GM21423 (cell line): Measurements from ENCODE around the gene SIGLEC9.
"Not testable (repeated sequence)": the region's sequence is repeated elsewhere in the genome, so short reads cannot be mapped to it uniquely, and the experiment has no call there.

ENCODE experiments used
- ATAC-seq: cut with Tn5 transposase; IDR thresholded peaks from one replicate; pipeline ENCODE4 v1.9.1; 2021; ENCODE audit warnings: mild to moderate bottlenecking, moderate library complexity; ENCODE audit not compliant: unreplicated experiment

SIGLEC9 gene

GRCh38 chr19:51142809-51143475, 18.2 kb downstream of the SIGLEC9 start:
- not testable (repeated sequence) for ATAC-seq

DNA sequence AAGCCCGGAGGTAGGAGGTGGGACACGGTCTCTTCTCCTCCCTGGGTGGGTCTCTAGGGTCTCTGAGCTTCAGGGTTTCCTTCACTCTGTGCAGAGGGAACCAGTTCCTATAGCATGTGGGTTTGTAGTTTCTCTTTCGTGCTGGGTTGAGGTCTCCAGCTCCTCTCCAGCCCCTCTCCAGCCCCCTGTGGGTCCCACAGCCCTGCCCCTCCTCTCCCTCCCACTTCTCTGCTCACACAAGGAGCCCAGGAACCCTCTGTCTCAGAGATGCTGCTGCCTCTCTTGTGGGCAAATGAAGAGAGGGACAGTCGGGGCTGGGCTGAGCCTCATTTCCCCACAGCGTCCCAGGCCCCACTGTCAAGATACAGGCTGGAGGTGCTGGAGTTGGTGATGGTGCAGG, 18.8 kb downstream of the SIGLEC9 start:
- ATAC-seq, result no peak

GRCh38 chr19:51144482-51145045, 19.9 kb downstream of the SIGLEC9 start:
- no peak for ATAC-seq

DNA sequence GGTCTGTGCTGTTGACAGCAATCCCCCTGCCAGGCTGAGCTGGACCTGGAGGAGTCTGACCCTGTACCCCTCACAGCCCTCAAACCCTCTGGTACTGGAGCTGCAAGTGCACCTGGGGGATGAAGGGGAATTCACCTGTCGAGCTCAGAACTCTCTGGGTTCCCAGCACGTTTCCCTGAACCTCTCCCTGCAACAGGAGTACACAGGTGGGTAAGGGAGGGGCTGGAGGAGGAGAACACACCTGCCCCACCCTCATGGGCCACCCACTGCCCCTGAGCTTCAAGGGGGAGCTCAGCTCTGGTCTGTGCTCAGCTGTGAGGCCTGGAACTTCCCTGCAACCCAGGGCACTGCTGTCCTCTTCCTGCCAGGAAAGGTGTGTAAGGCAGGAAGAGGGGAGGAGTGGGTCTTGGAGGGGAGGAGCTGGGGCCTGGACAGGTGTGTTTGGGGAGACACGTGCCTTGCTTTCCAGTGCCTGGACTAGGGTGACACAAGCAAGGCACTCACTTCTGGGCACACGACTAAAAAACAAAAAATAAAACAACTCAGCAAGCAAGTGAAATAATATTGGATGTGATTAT, 21.3 kb downstream of the SIGLEC9 start:
- no peak for ATAC-seq

- no peak for ATAC-seq
Measured at GRCh38 chr19:51146751-51147150, 22.0 kb downstream of the SIGLEC9 start.

GRCh38 chr19:51147663-51148062, 23.0 kb downstream of the SIGLEC9 start:
- no peak for ATAC-seq

DNA sequence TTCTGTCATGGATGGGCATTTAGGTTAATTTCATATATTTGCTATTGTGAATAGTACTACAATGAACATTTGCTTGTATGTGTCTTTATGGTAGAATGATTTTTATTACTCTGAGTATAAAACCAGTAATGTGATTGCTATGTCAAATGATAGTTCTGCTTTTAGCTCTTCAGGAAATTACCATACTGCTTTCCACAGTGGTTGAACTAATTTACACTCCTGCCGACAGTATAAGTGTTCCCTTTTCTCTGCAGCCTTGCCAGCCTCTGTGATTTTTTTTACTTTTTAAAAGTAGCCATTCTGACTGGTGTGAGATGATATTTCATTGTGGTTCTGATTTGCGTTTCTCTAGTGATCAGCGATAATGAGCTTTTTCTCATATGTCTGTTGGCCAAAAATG, 23.9 kb downstream of the SIGLEC9 start:
- ATAC-seq, result no peak

GRCh38 chr19:51150627-51151026, 25.9 kb downstream of the SIGLEC9 start:
- no peak for ATAC-seq

DNA sequence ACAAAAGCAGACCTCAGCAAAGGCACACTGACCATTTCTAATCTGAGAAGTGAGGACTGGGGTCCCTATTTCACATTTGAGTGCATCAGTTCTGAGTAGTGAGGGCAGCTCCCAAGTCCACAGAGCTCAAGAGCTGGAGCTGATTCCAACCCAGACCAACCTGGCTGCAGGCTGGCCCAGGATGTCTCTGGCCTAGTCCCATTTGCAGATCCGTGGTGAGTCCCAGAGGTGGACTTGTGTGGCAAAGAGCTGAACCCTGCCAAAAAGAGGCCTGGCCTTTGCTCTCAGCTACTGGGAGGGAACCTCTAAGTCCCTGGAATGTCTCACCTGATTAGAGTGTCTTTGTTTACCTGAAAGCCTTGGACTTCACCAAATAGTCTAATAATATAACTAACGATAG, 32.0 kb downstream of the SIGLEC9 start:
- ATAC-seq, result no peak

GRCh38 chr19:51157265-51157664, 32.6 kb downstream of the SIGLEC9 start:
- ATAC-seq, result no peak

DNA sequence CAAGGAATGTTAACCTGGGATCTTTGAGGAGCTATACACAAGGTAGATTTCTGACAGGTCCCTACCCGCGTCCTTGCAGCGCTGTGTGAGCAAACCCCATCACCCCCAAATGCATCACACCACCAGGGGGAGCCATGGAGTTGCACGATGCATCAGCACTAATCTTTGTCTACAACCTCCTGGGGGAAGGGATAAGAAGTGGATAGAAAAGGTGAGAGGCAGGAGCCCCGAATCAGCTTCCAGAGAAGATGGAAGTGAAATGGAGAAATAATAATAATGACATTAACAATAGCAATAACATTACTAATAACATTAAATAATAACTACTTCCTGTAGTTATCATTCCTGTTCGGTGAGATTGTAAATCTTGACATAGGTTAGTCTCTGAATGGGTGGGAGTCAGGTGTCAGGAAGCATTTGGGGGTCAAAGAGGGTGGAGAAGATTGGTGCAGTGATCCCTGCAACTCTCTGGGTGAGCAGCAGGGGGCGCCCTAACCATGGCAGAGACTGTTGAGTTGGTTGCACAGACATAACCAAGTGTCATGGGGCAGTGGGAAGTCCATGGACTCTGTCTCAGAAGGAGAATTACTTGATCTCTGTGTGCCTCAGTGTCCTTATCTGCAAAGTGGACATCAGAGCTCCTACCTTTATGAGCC, 33.9 kb downstream of the SIGLEC9 start:
- no peak for ATAC-seq

DNA sequence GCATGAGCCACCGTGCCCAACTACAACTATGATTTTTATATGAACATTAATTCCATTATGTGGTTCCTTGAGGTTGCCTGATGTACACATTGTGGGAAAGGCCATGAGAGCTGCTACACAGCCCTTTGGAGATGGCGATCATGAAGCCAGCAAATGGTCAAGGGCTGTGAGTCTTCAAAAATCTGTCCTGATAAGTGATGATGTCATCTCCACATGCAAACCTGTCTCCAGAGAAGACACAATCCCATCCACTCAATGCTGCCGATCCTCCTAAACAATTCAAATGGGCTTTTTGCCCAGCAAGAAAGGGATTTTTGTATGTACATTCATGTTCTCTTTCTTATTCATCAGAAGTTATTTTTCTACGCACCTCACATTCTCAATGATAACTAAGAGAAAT, 35.0 kb downstream of the SIGLEC9 start:
- ATAC-seq, result no peak

DNA sequence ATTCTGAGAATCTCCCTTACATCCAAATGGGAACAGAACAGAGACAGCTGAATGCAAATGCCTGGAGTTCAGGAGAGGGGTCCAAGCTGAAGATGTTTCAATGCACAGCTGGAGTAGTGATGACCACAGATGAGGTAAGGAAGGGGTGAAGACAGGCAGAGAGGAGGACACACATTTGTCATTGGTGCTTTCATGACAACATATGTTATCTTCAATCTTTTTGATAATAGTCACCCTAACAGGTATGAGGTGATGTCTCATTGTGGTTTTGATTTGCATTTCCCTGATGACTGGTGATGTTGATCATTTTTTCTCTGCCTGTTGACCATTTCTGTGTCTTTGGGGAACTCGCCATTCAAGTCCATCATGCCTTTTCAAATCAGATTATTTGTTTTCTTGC, 36.6 kb downstream of the SIGLEC9 start:
- no peak for ATAC-seq

GRCh38 chr19:51161867-51162496, 37.3 kb downstream of the SIGLEC9 start:
- no peak for ATAC-seq

DNA sequence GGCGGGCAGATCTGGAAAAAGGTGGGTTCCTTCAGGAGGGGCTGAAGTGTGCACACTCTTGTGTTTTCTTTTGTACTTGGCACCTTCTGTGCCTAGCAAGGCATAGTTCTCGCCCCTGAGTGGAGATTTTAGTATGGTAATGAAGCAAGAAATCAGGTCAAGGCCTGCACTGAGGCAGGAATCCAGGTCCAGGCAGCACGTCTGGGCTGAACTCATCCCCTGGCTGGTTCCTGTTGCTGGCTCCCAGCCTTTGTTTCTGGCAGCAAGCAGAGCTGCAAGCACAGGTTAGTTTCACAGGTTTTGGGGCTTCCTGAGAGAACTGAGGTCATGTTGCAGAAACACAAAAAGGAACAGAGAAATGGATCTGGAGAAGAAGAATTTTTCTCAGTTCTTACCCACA, 38.6 kb downstream of the SIGLEC9 start:
- ATAC-seq, result no peak

DNA sequence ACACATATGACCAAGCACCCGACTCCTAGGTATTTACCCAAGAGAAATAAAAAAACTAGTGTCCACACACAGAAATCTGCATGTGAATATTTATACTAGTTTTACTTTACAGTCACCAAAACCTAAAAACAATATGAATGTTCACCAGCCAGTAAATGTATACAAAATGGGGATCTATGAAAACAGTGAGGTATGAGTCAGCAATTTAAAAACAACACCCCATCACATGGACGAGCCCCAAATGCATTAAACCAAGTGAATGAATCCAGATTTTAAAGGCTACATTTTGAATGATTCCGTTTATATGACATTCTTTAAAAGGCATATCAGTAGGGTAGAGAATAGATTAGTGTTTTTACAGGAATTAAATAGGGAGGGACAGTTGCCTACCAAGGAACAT, 39.5 kb downstream of the SIGLEC9 start:
- ATAC-seq, result no peak

DNA sequence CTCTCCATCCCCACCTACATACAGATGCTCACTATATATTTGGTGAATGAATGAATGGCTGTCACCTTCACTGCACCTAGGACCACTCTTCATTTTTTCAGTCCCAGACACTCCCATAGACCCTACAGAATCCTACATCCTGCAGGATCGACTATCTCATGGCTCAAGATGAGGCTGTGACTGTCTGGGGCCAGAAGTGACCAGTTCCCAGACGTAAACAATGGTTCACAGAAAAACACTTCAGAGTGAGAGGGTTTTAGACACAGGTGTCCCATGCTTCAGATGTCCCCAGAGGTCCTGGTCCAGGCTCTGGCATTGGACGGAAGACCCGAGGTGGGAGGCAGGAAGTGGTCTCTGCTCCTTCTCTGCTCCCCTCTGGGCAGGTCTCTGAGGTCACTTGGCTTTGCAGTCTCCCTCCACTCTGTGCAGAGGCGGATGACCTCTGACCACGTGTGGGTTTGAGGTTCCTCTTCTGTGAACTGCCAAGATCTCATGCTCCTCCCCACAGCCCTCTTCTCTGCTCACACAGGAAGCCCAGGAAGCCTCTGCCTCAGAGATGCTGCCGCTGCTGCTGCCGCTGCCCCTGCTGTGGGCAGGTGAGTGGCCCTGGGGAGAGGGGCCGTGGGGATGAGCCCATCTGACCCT, 42.3 kb downstream of the SIGLEC9 start:
- ATAC-seq, result no peak

GRCh38 chr19:51168564-51169282, 44.0 kb downstream of the SIGLEC9 start:
- no peak for ATAC-seq

DNA sequence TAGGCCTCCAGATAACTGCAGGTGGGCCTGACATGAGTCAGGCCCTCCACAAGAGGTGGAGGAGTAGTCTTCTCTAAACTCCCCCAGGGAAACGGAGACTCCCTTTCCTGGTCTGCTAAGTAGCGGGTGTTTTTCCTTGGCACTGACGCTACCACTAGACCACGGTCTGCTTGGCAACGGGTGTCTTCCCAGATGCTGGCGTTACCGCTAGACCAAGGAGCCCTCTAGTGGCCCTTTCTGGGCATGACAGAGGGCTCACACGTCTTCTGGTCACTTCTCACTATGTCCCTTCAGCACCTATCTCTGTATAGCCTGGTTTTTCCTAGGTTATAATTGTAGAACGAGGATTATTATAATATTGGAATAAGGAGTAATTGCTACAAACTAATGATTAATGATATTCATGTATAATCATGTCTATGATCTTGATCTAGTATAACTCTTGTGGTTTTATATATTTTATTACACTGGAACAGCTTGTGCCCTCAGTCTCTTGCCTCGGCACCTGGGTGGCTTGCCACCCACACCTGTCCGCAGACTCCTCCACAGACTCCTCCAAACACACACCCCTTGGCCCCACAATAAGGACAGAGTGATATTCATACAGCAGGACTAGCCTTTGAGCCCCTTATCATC, 44.7 kb downstream of the SIGLEC9 start:
- not testable (repeated sequence) for ATAC-seq

DNA sequence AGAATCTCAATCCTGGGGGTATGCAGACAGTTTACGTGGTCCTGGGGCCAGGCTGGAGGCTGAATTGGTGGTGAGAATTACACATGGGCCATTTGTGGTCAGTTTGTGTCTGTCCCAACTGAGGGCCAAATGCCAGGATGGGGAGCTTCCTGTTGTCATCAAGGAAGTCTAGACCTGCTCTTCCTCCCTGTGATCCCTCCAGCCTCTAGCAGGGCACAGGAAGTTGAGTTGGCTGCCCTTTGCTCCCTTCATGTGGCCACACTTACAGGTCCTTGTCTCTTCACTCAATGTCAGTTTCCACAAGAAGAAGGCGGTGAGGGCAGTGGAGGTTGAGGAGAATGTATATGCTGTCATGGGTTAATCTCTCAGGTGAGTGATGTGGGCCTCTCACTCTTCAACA, 47.5 kb downstream of the SIGLEC9 start:
- ATAC-seq, result no peak
